Aorta (tissue), 5 donors: ENCODE results near the gene ABCA3. TPM values are rescaled to one million over a fixed set of nuclear protein-coding genes. Genes with fewer than 3 reads are reported as not detected.

ENCODE experiments used
- ATAC-seq: fragments of 200-7000 bp; cut with Tn5 transposase; one replicate; pipeline ENCODE4 v1.9.1; 2022; ENCODE audit warnings: moderate library complexity; ENCODE audit not compliant: low FRiP score
- DNase-seq, 2 donors: peaks; one replicate each; pipeline ENCODE4 v3.0.0-alpha.2; 2020
- H3K27ac ChIP-seq, 2 donors: one replicate each; pipeline ENCODE4 v1.5.1; 2013; ENCODE audit warnings: low read length in 2 of 2, mild to moderate bottlenecking in 2 of 2, moderate library complexity in 2 of 2, control low read depth in 1 of 2, inconsistent platforms in 1 of 2, low read depth in 1 of 2
- H3K27me3 ChIP-seq, 2 donors: one replicate each; pipeline ENCODE4 v1.6.1; 2013; ENCODE audit warnings: control low read depth in 1 of 2, low read length in 1 of 2, mild to moderate bottlenecking in 1 of 2, moderate library complexity in 1 of 2; ENCODE audit not compliant: insufficient read depth in 2 of 2, control insufficient read depth in 1 of 2
- H3K36me3 ChIP-seq, 2 donors: one replicate each; pipeline ENCODE4 v1.6.1; 2013; ENCODE audit warnings: control low read depth in 1 of 2, low read length in 1 of 2, mild to moderate bottlenecking in 1 of 2; ENCODE audit not compliant: insufficient read depth in 2 of 2, control insufficient read depth in 1 of 2
- H3K4me1 ChIP-seq, 2 donors: one replicate each; pipeline ENCODE4 v1.6.1; 2013; ENCODE audit warnings: low read length in 2 of 2, control low read depth in 1 of 2, mild to moderate bottlenecking in 1 of 2, moderate library complexity in 1 of 2; ENCODE audit not compliant: insufficient read depth in 2 of 2, control insufficient read depth in 1 of 2
- H3K4me3 ChIP-seq, 2 donors: one replicate each; pipeline ENCODE4 v1.5.1; 2013; ENCODE audit warnings: low read length in 2 of 2, control low read depth in 1 of 2, mild to moderate bottlenecking in 1 of 2
- H3K9me3 ChIP-seq: one replicate; pipeline ENCODE4 v1.6.1; 2013; ENCODE audit warnings: mild to moderate bottlenecking, low read length; ENCODE audit not compliant: control insufficient read depth
- WGBS, 2 donors: extraction: QIAGEN DNeasy Blood & Tissue Kit; methylation state at CpG; one replicate each; pipeline ENCODE4 v1.1.7; 2013; 5-methylcytosine and 5-hydroxymethylcytosine counted together
- intact Hi-C, 2 donors: fragments of 100-400 bp; cut with DNase I; formaldehyde crosslinking; loops; one replicate each; pipeline versions ENCODE4 v1.14.2 to v1.15.0; 2022
- microRNA-seq, 2 donors: library from miRNA; unstranded; fragments of <30 nt; microRNA quantifications; one replicate each; pipeline ENCODE4 v1.2.0, GENCODE V29; 2020
- polyA plus RNA-seq, 2 donors: library from polyadenylated mRNA; stranded (reverse); fragments of 200-250 nt; gene quantifications; one replicate each; pipeline ENCODE4 v1.2.3, GENCODE V29; 2013
- total RNA-seq, 2 donors: library from RNA; stranded (reverse); fragmentation: NEBNext Ultra II Directional; extraction: Animal tissue kit (Norgen Biotek cat#: 25700); gene quantifications; one replicate each; pipeline ENCODE4 v1.2.1, GENCODE V29; 2021
- donor health status: healthy with polysubstance abuse.
- donor health status: Bipolar disorder and iron deficiency.
- donor health status: DM: no; HTN: no; CAD: no.
- donor health status: DM: no; HTN: no; CAD: no.
- donor health status: DM: yes; HTN: yes; CAD: no.

The ABCA3 gene
- total and polyA plus RNA-seq, 4 donors, result 2.6 to 19.3 (median 9.7) TPM

GRCh38 chr16:2229091-2229490, 111.4 kb downstream of the ABCA3 start:
- intact Hi-C loops, result no loop called here
- Histone ChIP-seq H3K27me3 (no peaks in the 10 kb centered on the region), H3K27ac (no peak overlapping the region), H3K4me1 (no peaks in the 10 kb centered on the region), H3K4me3 (no peak overlapping the region), H3K36me3 (peaks cover 0 to 9% of the 10 kb centered on the region in 2 donors), H3K9me3 (no peaks in the 10 kb centered on the region)
- 89 to 91% methylated on average over 12 of the region's 12 CpGs for WGBS, 2 donors
- ATAC-seq (no peak), DNase-seq (no peak)

DNA sequence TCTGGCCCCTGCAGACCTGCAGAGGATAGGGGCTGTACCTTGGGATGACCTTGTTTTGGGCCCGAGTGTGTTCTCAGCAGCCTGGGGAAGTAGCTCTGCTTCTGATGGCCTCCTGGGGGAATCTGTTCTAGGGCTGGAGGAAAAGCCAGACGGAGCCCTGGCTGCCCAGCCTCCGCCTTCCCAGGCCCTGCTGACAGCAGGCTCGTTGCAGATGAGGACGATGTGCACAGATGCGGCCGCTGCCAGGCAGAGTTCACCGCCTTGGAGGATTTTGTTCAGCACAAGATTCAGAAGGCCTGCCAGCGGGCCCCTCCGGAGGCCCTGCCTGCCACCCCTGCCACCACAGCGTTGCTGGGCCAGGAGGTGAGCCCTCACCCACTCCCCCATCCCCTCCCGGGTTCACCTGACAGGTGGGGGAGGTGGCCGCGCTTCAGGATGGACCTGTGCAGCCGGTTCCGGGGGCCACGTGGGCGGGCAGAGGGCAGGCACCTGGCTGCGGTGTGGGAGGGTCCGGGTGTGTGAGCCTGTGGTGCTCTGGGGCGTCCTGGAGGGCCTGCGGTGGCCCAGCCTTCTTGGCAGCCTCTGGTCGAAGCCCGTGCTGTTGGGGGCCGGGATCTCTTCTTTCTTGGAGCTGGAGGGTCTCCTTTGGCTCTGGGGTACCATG, 112.2 kb downstream of the ABCA3 start:
- DNase-seq, result no peak
- H3K36me3 ChIP-seq, result peaks cover 0 to 8% of the 10 kb centered on the region in 2 donors

GRCh38 chr16:2226918-2227317, 113.6 kb downstream of the ABCA3 start:
- intact Hi-C loops, result no loop called here
- DNase-seq, result no peak
- Histone ChIP-seq H3K36me3 (peaks cover 0 to 8% of the 10 kb centered on the region in 2 donors), H3K27me3 (no peaks in the 10 kb centered on the region), H3K9me3 (no peaks in the 10 kb centered on the region), H3K4me3 (no peak overlapping the region), H3K4me1 (no peaks in the 10 kb centered on the region), H3K27ac (no peak overlapping the region)
- no peak for ATAC-seq
- 85 to 88% methylated on average over 6 of the region's 6 CpGs for WGBS, 2 donors

More for the DNA sequence above, 112.2 kb downstream of the ABCA3 start:
- Histone ChIP-seq H3K27me3 (no peaks in the 10 kb centered on the region), H3K4me3 (no peak overlapping the region), H3K4me1 (no peaks in the 10 kb centered on the region), H3K27ac (no peak overlapping the region), H3K9me3 (no peaks in the 10 kb centered on the region)
- WGBS, 2 donors, result 89 to 92% methylated on average over 21 to 25 of the region's 25 CpGs
- intact Hi-C loops, result no loop called here
- no peak for ATAC-seq

GRCh38 chr16:2226245-2226793, 114.2 kb downstream of the ABCA3 start:
- Histone ChIP-seq H3K27me3 (no peaks in the 10 kb centered on the region), H3K4me1 (no peaks in the 10 kb centered on the region), H3K9me3 (no peaks in the 10 kb centered on the region), H3K4me3 (no peak overlapping the region), H3K27ac (no peak overlapping the region), H3K36me3 (peaks cover 0 to 8% of the 10 kb centered on the region in 2 donors)
- WGBS, 2 donors, result 66 to 67% methylated on average over 9 of the region's 9 CpGs
- ATAC-seq (no peak), DNase-seq (no peak)
- intact Hi-C loops, result no loop called here

Small RNA genes lying within 50 kb of the gene (microRNA-seq; reads per million reads assigned to microRNA genes)
- 0 reads per million in 2 donors for gene MIR3677
- 0 reads per million in 2 donors for gene MIR4717

Other genes with a start within 250 kb of the ABCA3 start
- gene PKD1, start 204.8 kb downstream of the ABCA3 start, total RNA-seq, result 100 to 1,000 TPM; 325 to 337 TPM
- 100 to 1,000 TPM in 1 of 2 donors, 10 to 100 TPM in 1; 42.8 to 270 TPM for gene PKD1, start 204.8 kb downstream of the ABCA3 start, polyA plus RNA-seq
- under 1 TPM in 1 of 2 donors, not detected in 1; 0.51 TPM for gene RAB26, start 192.1 kb downstream of the ABCA3 start, total RNA-seq
- 1 to 10 TPM; 2.5 to 4.8 TPM for gene RAB26, start 192.1 kb downstream of the ABCA3 start, polyA plus RNA-seq
- gene TRAF7, start 184.9 kb downstream of the ABCA3 start, total RNA-seq, result 10 to 100 TPM; 47.7 to 54.4 TPM
- 10 to 100 TPM; 24.4 to 38.0 TPM for gene TRAF7, start 184.9 kb downstream of the ABCA3 start, polyA plus RNA-seq
- under 1 TPM in 1 of 2 donors, not detected in 1; 0.15 TPM for gene CASKIN1, start 144.1 kb downstream of the ABCA3 start, total RNA-seq
- under 1 TPM; 0.13 to 0.28 TPM for gene CASKIN1, start 144.1 kb downstream of the ABCA3 start, polyA plus RNA-seq
- gene MLST8, start 135.3 kb downstream of the ABCA3 start, total RNA-seq, result 10 to 100 TPM; 14.1 to 19.9 TPM
- gene MLST8, start 135.3 kb downstream of the ABCA3 start, polyA plus RNA-seq, result 10 to 100 TPM; 23.7 to 50.7 TPM
- gene BRICD5, start 129.9 kb downstream of the ABCA3 start, total RNA-seq, result 1 to 10 TPM; 3.4 to 6.0 TPM
- gene BRICD5, start 129.9 kb downstream of the ABCA3 start, polyA plus RNA-seq, result 10 to 100 TPM in 1 of 2 donors, under 1 TPM in 1; 0.88 to 36.1 TPM
- 1 to 10 TPM; 8.9 to 9.1 TPM for gene PGP, start 125.9 kb downstream of the ABCA3 start, total RNA-seq
- gene PGP, start 125.9 kb downstream of the ABCA3 start, polyA plus RNA-seq, result 10 to 100 TPM in 1 of 2 donors, 1 to 10 TPM in 1; 7.3 to 15.4 TPM
- 10 to 100 TPM; 17.3 to 21.5 TPM for gene E4F1, start 117.1 kb downstream of the ABCA3 start, total RNA-seq
- 10 to 100 TPM; 12.9 to 75.7 TPM for gene E4F1, start 117.1 kb downstream of the ABCA3 start, polyA plus RNA-seq
- gene DNASE1L2, start 104.3 kb downstream of the ABCA3 start, total RNA-seq, result 1 to 10 TPM in 1 of 2 donors, under 1 TPM in 1; 0.39 to 1.1 TPM
- gene DNASE1L2, start 104.3 kb downstream of the ABCA3 start, polyA plus RNA-seq, result 1 to 10 TPM in 1 of 2 donors, under 1 TPM in 1; 0.38 to 1.1 TPM
- 10 to 100 TPM; 28.4 to 31.3 TPM for gene ECI1, start 89.1 kb downstream of the ABCA3 start, total RNA-seq
- 10 to 100 TPM; 63.0 to 66.0 TPM for gene ECI1, start 89.1 kb downstream of the ABCA3 start, polyA plus RNA-seq
- gene RNPS1, start 72.6 kb downstream of the ABCA3 start, total RNA-seq, result 10 to 100 TPM; 95.5 to 98.4 TPM
- gene RNPS1, start 72.6 kb downstream of the ABCA3 start, polyA plus RNA-seq, result 100 to 1,000 TPM in 1 of 2 donors, 10 to 100 TPM in 1; 96.4 to 101 TPM
- 1 to 10 TPM in 1 of 2 donors, under 1 TPM in 1; 0.91 to 3.6 TPM for gene CCNF, start 88.7 kb upstream of the ABCA3 start, total RNA-seq
- under 1 TPM; 0.33 to 0.75 TPM for gene CCNF, start 88.7 kb upstream of the ABCA3 start, polyA plus RNA-seq
- under 1 TPM; 0.62 to 0.84 TPM for gene TEDC2, start 119.4 kb upstream of the ABCA3 start, total RNA-seq
- 1 to 10 TPM in 1 of 2 donors, under 1 TPM in 1; 0.38 to 1.6 TPM for gene TEDC2, start 119.4 kb upstream of the ABCA3 start, polyA plus RNA-seq
- gene NTN3, start 130.6 kb upstream of the ABCA3 start, total RNA-seq, result under 1 TPM in 1 of 2 donors, not detected in 1; 0.42 TPM
- not detected for gene NTN3, start 130.6 kb upstream of the ABCA3 start, polyA plus RNA-seq
- 10 to 100 TPM in 1 of 2 donors, 1 to 10 TPM in 1; 6.9 to 15.6 TPM for gene TBC1D24, start 134.4 kb upstream of the ABCA3 start, total RNA-seq
- gene TBC1D24, start 134.4 kb upstream of the ABCA3 start, polyA plus RNA-seq, result 1 to 10 TPM in 1 of 2 donors, under 1 TPM in 1; 0.38 to 3.0 TPM
- gene ATP6V0C, start 173.2 kb upstream of the ABCA3 start, total RNA-seq, result 100 to 1,000 TPM; 116 to 119 TPM
- gene ATP6V0C, start 173.2 kb upstream of the ABCA3 start, polyA plus RNA-seq, result 100 to 1,000 TPM in 1 of 2 donors, 10 to 100 TPM in 1; 67.9 to 108 TPM
- 10 to 100 TPM; 22.0 to 44.6 TPM for gene AMDHD2, start 179.6 kb upstream of the ABCA3 start, total RNA-seq
- gene AMDHD2, start 179.6 kb upstream of the ABCA3 start, polyA plus RNA-seq, result 10 to 100 TPM; 19.5 to 48.6 TPM
- not detected for gene CEMP1, start 190.7 kb upstream of the ABCA3 start, total RNA-seq
- gene CEMP1, start 190.7 kb upstream of the ABCA3 start, polyA plus RNA-seq, result 1 to 10 TPM in 1 of 2 donors, under 1 TPM in 1; 0.38 to 1.2 TPM
- gene PDPK1, start 197.3 kb upstream of the ABCA3 start, total RNA-seq, result 10 to 100 TPM; 43.0 to 46.4 TPM
- gene PDPK1, start 197.3 kb upstream of the ABCA3 start, polyA plus RNA-seq, result 10 to 100 TPM; 12.7 to 17.9 TPM